ENCODE data around the gene CLIC3. TPM values are rescaled to one million over a fixed set of nuclear protein-coding genes. Genes with fewer than 3 reads are reported as not detected.

Gene CLIC3
- total RNA-seq, 1 donor, result 2.5 TPM

DNA sequence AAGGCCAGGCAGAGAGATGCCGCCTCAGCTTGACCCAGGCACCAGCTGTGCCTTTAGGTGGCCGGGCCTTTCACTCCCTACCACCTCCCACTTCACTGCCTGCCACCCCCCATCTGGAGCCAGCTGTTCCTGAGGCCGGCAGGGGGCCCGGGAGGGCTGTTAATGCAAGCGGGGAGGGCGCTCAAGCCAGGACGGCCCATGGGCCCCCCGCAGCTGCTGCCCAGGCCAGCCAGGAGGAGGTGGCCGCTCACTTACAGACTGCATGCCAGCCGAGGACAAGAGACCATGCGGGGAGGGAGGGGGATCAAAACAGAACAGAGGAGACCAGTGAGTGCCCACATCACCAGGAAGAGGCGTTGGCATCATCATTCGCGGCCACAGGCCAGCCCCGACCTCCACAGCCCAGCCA, 27.2 kb upstream of the CLIC3 start:
- H3K4me3 ChIP-seq (ENCODE audit: insufficient read depth, low read length), result no peak overlapping the region
- no peak for DNase-seq (ENCODE audit: insufficient read length, low spot score, missing footprints)
- H2AFZ ChIP-seq (ENCODE audit: low read length), result no peak overlapping the region
- H3K9me3 ChIP-seq (ENCODE audit: low read depth, low read length), result no peaks in the 10 kb centered on the region
- no peaks in the 10 kb centered on the region for H3K36me3 ChIP-seq (ENCODE audit: insufficient read depth, low read length)
- peaks cover 9% of the 10 kb centered on the region for H3K4me1 ChIP-seq (ENCODE audit: insufficient read depth, low read length)
- H4K20me1 ChIP-seq (ENCODE audit: insufficient read depth, low read length), result peaks cover 11% of the 10 kb centered on the region
- no peaks in the 10 kb centered on the region for H3K79me2 ChIP-seq (ENCODE audit: insufficient read depth, low read length)
- TF ChIP-seq, protein P1, sequence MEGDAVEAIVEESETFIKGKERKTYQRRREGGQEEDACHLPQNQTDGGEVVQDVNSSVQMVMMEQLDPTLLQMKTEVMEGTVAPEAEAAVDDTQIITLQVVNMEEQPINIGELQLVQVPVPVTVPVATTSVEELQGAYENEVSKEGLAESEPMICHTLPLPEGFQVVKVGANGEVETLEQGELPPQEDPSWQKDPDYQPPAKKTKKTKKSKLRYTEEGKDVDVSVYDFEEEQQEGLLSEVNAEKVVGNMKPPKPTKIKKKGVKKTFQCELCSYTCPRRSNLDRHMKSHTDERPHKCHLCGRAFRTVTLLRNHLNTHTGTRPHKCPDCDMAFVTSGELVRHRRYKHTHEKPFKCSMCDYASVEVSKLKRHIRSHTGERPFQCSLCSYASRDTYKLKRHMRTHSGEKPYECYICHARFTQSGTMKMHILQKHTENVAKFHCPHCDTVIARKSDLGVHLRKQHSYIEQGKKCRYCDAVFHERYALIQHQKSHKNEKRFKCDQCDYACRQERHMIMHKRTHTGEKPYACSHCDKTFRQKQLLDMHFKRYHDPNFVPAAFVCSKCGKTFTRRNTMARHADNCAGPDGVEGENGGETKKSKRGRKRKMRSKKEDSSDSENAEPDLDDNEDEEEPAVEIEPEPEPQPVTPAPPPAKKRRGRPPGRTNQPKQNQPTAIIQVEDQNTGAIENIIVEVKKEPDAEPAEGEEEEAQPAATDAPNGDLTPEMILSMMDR (IDR thresholded peaks at IDR 0.05; ENCODE audit: extremely low read depth, low read depth, low read length), result no peak
- H3K4me2 ChIP-seq (ENCODE audit: insufficient read depth, low read length), result no peak overlapping the region
- H3K27ac ChIP-seq (ENCODE audit: low read depth, low read length), result no peak overlapping the region
- no peaks in the 10 kb centered on the region for H3K27me3 ChIP-seq (ENCODE audit: insufficient read depth, low read length)

DNA sequence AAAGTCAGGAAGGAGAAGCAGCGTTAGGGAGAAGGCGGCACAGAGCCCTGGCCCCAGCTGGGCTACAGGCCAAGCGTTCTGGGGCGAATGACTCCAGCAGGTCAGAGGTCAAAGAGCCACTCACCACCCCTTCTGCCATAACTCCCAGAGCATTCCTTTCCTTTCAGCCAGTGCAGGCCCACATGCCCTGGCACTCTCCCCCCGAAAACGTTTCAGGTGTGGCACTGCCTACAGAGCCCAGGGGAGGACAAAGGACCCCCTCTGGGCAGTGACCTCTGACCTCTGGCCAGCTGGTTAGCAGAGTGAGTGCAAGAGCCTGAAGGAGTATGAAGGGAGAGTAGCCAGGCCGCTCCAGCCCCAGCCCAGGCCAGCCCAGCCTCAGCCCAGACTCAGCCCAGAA, 26.8 kb upstream of the CLIC3 start:
- Histone ChIP-seq H3K36me3 (ENCODE audit: insufficient read depth, low read length) (no peaks in the 10 kb centered on the region), H3K4me3 (ENCODE audit: insufficient read depth, low read length) (no peak overlapping the region), H2AFZ (ENCODE audit: low read length) (no peak overlapping the region), H3K9me3 (ENCODE audit: low read depth, low read length) (no peaks in the 10 kb centered on the region), H3K27ac (ENCODE audit: low read depth, low read length) (no peak overlapping the region), H3K27me3 (ENCODE audit: insufficient read depth, low read length) (no peaks in the 10 kb centered on the region), H3K4me2 (ENCODE audit: insufficient read depth, low read length) (no peak overlapping the region), H4K20me1 (ENCODE audit: insufficient read depth, low read length) (peaks cover 11% of the 10 kb centered on the region), H3K79me2 (ENCODE audit: insufficient read depth, low read length) (no peaks in the 10 kb centered on the region), H3K4me1 (ENCODE audit: insufficient read depth, low read length) (peaks cover 6% of the 10 kb centered on the region)
- no peak for DNase-seq (ENCODE audit: insufficient read length, low spot score, missing footprints)
- TF ChIP-seq, protein P1 (IDR thresholded peaks at IDR 0.05; ENCODE audit: extremely low read depth, low read depth, low read length), result no peak

DNA sequence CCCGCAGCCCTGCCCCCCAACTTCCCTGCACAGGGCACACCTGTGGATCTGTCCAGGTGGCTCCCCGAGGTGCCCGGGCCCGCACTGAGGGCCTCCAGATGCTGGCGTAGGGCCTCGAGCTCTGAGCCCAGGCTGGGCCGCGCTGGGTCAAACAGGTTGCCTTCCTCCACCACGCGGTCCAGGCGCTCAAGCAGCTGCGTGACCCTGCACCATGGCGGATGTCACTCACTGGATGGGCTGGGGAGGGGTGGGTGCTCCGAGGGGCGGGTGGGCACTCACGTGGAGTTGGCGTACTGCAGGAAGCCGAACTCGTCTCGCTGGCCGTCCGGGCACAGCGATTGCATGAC, 26.3 kb upstream of the CLIC3 start:
- no peak for DNase-seq (ENCODE audit: insufficient read length, low spot score, missing footprints)
- TF ChIP-seq, protein P1 (IDR thresholded peaks at IDR 0.05; ENCODE audit: extremely low read depth, low read depth, low read length), result no peak
- Histone ChIP-seq H4K20me1 (ENCODE audit: insufficient read depth, low read length) (peaks cover 11% of the 10 kb centered on the region), H3K4me2 (ENCODE audit: insufficient read depth, low read length) (no peak overlapping the region), H3K36me3 (ENCODE audit: insufficient read depth, low read length) (no peaks in the 10 kb centered on the region), H3K4me3 (ENCODE audit: insufficient read depth, low read length) (no peak overlapping the region), H3K27ac (ENCODE audit: low read depth, low read length) (no peak overlapping the region), H3K9me3 (ENCODE audit: low read depth, low read length) (no peaks in the 10 kb centered on the region), H3K4me1 (ENCODE audit: insufficient read depth, low read length) (peaks cover 6% of the 10 kb centered on the region), H3K27me3 (ENCODE audit: insufficient read depth, low read length) (no peaks in the 10 kb centered on the region), H3K79me2 (ENCODE audit: insufficient read depth, low read length) (no peaks in the 10 kb centered on the region), H2AFZ (ENCODE audit: low read length) (no peak overlapping the region)

DNA sequence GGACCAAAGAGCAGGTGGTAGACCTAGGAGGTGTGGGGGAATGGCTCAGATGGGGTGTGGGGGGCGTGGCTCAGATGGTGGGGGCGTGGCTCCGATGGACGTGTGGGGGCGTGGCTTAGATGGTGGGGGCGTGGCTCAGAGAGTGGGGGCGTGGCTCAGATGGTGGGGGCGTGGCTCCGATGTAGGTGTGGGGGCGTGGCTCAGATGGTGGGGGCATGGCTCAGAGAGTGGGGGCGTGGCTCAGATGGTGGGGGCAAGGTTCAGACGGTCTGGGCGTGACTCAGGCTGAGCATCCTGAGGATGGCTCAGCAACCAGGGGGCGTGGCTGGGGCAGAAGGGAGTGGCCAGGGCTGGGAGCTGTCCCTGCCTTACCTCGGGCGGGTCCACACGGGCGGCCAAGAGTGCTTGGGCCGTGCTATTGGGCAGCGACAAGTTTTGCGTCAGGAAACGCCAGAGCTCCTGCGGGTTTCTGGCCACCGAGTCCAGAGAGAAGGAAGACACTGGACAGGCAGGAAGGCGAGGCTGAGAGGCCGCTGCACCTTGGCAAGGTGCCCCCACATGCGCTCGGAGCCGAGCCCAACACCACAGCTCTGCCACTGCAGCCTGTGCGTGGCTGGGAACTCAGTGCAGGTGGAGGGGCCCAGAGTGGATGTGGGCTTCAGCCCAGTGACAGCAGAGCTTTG, 25.8 kb upstream of the CLIC3 start:
- peak; percentile 97 for DNase-seq (ENCODE audit: insufficient read length, low spot score, missing footprints)
- Histone ChIP-seq H3K36me3 (ENCODE audit: insufficient read depth, low read length) (no peaks in the 10 kb centered on the region), H3K4me3 (ENCODE audit: insufficient read depth, low read length) (no peak overlapping the region), H3K9me3 (ENCODE audit: low read depth, low read length) (no peaks in the 10 kb centered on the region), H3K4me2 (ENCODE audit: insufficient read depth, low read length) (no peak overlapping the region), H3K4me1 (ENCODE audit: insufficient read depth, low read length) (peaks cover 2% of the 10 kb centered on the region), H2AFZ (ENCODE audit: low read length) (no peak overlapping the region), H3K79me2 (ENCODE audit: insufficient read depth, low read length) (no peaks in the 10 kb centered on the region), H3K27ac (ENCODE audit: low read depth, low read length) (no peak overlapping the region), H3K27me3 (ENCODE audit: insufficient read depth, low read length) (no peaks in the 10 kb centered on the region), H4K20me1 (ENCODE audit: insufficient read depth, low read length) (peaks cover 11% of the 10 kb centered on the region)
- TF ChIP-seq, protein P1 (IDR thresholded peaks at IDR 0.05; ENCODE audit: extremely low read depth, low read depth, low read length), result no peak
